ENCODE measurements around the gene PDE4B. TPM values are rescaled to one million over a fixed set of nuclear protein-coding genes. Genes with fewer than 3 reads are reported as not detected.

Gene PDE4B
- total and polyA plus RNA-seq, 10 of the 15 experiments (the other 5 are each of a cell fraction or from before 2014, with no cell fraction given), result 3.0 to 13.2 (median 5.7) TPM

GRCh38 chr1:66395202-66396061, 602.7 kb downstream of the PDE4B start (continued):
- TF ChIP-seq KDM1A (IDR thresholded peaks at IDR 0.05; ENCODE audit: borderline replicate concordance) (no peak), NKRF (conservative IDR thresholded peaks at IDR 0.05) (no peak), ZNF207 (IDR thresholded peaks at IDR 0.05; ENCODE audit: borderline replicate concordance) (no peak), MYB (IDR thresholded peaks at IDR 0.05; ENCODE audit: borderline replicate concordance, low read depth, low read length) (no peak), PBX3 (IDR thresholded peaks at IDR 0.05; ENCODE audit: insufficient replicate concordance, low read depth, low read length) (no peak), CTCF (IDR thresholded peaks at IDR 0.05 in 2 of 3, conservative IDR thresholded peaks at IDR 0.05 in 1 of 3; ENCODE audit: control insufficient read depth in 2 of 3, extremely low read depth in 1 of 3, insufficient read depth in 1 of 3, low read depth in 3 of 3, low read length in 3 of 3) (no peak), WRNIP1 (IDR thresholded peaks at IDR 0.05; ENCODE audit: borderline replicate concordance, low read depth, low read length) (no peak), EP300 (IDR thresholded peaks at IDR 0.05; ENCODE audit: borderline replicate concordance in 1 of 2, control insufficient read depth in 1 of 2, low read depth in 2 of 2, low read length in 2 of 2) (no peak), ASH2L (IDR thresholded peaks at IDR 0.05; ENCODE audit: borderline replicate concordance, low read depth) (no peak), NBN (IDR thresholded peaks at IDR 0.05) (no peak), TCF7 (IDR thresholded peaks at IDR 0.05; ENCODE audit: borderline replicate concordance) (no peak), HDAC2 (IDR thresholded peaks at IDR 0.05) (no peak), MEF2A (IDR thresholded peaks at IDR 0.05; ENCODE audit: insufficient read depth, low read depth, low read length) (no peak), GABPA (IDR thresholded peaks at IDR 0.05; ENCODE audit: low read depth) (no peak), PAX8 (IDR thresholded peaks at IDR 0.05) (no peak), KAT2A (conservative IDR thresholded peaks at IDR 0.05; ENCODE audit: control insufficient read depth, low read depth, low read length) (no peak), PAX5 (IDR thresholded peaks at IDR 0.05; ENCODE audit: borderline replicate concordance, low read depth, low read length) (no peak), BACH1 (IDR thresholded peaks at IDR 0.05; ENCODE audit: borderline replicate concordance) (no peak), TBL1XR1 (IDR thresholded peaks at IDR 0.05; ENCODE audit: low read depth, low read length) (no peak), MXI1 (IDR thresholded peaks at IDR 0.05; ENCODE audit: low read depth, low read length) (no peak), SKIL (IDR thresholded peaks at IDR 0.05; ENCODE audit: low read depth, poor library complexity, severe bottlenecking) (no peak), RAD21 (IDR thresholded peaks at IDR 0.05; ENCODE audit: insufficient read depth, low read depth, low read length) (no peak), BHLHE40 (IDR thresholded peaks at IDR 0.05; ENCODE audit: borderline replicate concordance in 1 of 2, low read depth in 2 of 2, low read length in 1 of 2) (no peak)

Data from GM12878 (cell line).